Endothelial cell (in vitro differentiated cells): Measurements from ENCODE around the gene CAST. TPM values are rescaled to one million over a fixed set of nuclear protein-coding genes. Genes with fewer than 3 reads are reported as not detected.

Experiments used
- DNase-seq: peaks from one replicate; pipeline ENCODE4 v3.0.0; 2021; ENCODE audit warnings: low spot score
- H3K27ac Mint-ChIP-seq: one replicate; pipeline ENCODE4 v1.8.0; 2021; ENCODE audit warnings: mixed read lengths, inconsistent platforms; ENCODE audit not compliant: unreplicated experiment
- H3K27me3 Mint-ChIP-seq: one replicate; pipeline ENCODE4 v1.8.0; 2021; ENCODE audit warnings: mild to moderate bottlenecking, moderate library complexity, mixed read lengths, inconsistent platforms; ENCODE audit not compliant: unreplicated experiment
- H3K36me3 Mint-ChIP-seq: one replicate; pipeline ENCODE4 v1.8.0; 2021; ENCODE audit warnings: mild to moderate bottlenecking, low read depth, mixed read lengths, inconsistent platforms; ENCODE audit not compliant: unreplicated experiment
- H3K4me1 Mint-ChIP-seq: one replicate; pipeline ENCODE4 v1.8.0; 2021; ENCODE audit warnings: mild to moderate bottlenecking, mixed read lengths, inconsistent platforms; ENCODE audit not compliant: unreplicated experiment
- H3K4me3 Mint-ChIP-seq: one replicate; pipeline ENCODE4 v1.8.0; 2021; ENCODE audit warnings: mild to moderate bottlenecking, mixed read lengths, inconsistent platforms; ENCODE audit not compliant: unreplicated experiment
- H3K9me3 Mint-ChIP-seq: one replicate; pipeline ENCODE4 v1.8.0; 2021; ENCODE audit warnings: mixed read lengths, inconsistent platforms; ENCODE audit not compliant: unreplicated experiment
- CTCF ChIP-seq: fragments of 200-600 bp; sonication (generic); IDR thresholded peaks from one replicate; pipeline ENCODE4 v1.5.0; 2021; ENCODE audit warnings: antibody characterized with exemption; ENCODE audit not compliant: unreplicated experiment
- total RNA-seq: library from RNA; stranded (reverse); fragmentation: NEBNext Ultra II Directional; extraction: Animal tissue kit (Norgen Biotek cat#: 25700); gene quantifications from one replicate; pipeline ENCODE4 v1.2.1, GENCODE V29; 2021; ENCODE audit not compliant: unreplicated experiment

Gene CAST
- total RNA-seq, 1 donor from 2014 or later = 105 TPM

GRCh38 chr5:96668725-96669124 is 6.5 kb downstream of the CAST start:
- no peaks in the 10 kb centered on the region for H3K9me3 Mint-ChIP-seq
- peaks cover under 1% of the 10 kb centered on the region for H3K27me3 Mint-ChIP-seq
- DNase-seq = no peak
- no peak for TF ChIP-seq CTCF
- no peak overlapping the region for H3K4me3 Mint-ChIP-seq
- H3K36me3 Mint-ChIP-seq = no peaks in the 10 kb centered on the region
- peaks cover 7% of the 10 kb centered on the region for H3K4me1 Mint-ChIP-seq
- H3K27ac Mint-ChIP-seq = no peak overlapping the region

- no peak for DNase-seq
- Mint-ChIP-seq H3K36me3 (no peaks in the 10 kb centered on the region), H3K27me3 (no peaks in the 10 kb centered on the region), H3K27ac (no peak overlapping the region), H3K9me3 (no peaks in the 10 kb centered on the region), H3K4me3 (no peak overlapping the region), H3K4me1 (peaks cover 7% of the 10 kb centered on the region)
- TF ChIP-seq CTCF = no peak
Observed at GRCh38 chr5:96669909-96670308, 7.7 kb downstream of the CAST start.

GRCh38 chr5:96671441-96671840 is 9.3 kb downstream of the CAST start:
- Mint-ChIP-seq H3K4me3 (no peak overlapping the region), H3K4me1 (peaks cover 7% of the 10 kb centered on the region), H3K9me3 (no peaks in the 10 kb centered on the region), H3K27me3 (no peaks in the 10 kb centered on the region), H3K27ac (no peak overlapping the region), H3K36me3 (no peaks in the 10 kb centered on the region)
- no peak for TF ChIP-seq CTCF
- no peak for DNase-seq

GRCh38 chr5:96673127-96673526 is 11.0 kb downstream of the CAST start:
- H3K9me3 Mint-ChIP-seq = no peaks in the 10 kb centered on the region
- H3K27ac Mint-ChIP-seq = no peak overlapping the region
- peaks cover 7% of the 10 kb centered on the region for H3K4me1 Mint-ChIP-seq
- H3K36me3 Mint-ChIP-seq = no peaks in the 10 kb centered on the region
- no peak for DNase-seq
- no peak overlapping the region for H3K4me3 Mint-ChIP-seq
- no peaks in the 10 kb centered on the region for H3K27me3 Mint-ChIP-seq
- no peak for TF ChIP-seq CTCF

GRCh38 chr5:96675882-96676281 is 13.7 kb downstream of the CAST start:
- Mint-ChIP-seq H3K4me1 (peaks cover 5% of the 10 kb centered on the region), H3K9me3 (no peaks in the 10 kb centered on the region), H3K27ac (no peak overlapping the region), H3K27me3 (no peaks in the 10 kb centered on the region), H3K36me3 (no peaks in the 10 kb centered on the region), H3K4me3 (no peak overlapping the region)
- no peak for TF ChIP-seq CTCF
- no peak for DNase-seq
